GM21528 (cell line): ENCODE results near the gene C2CD2.

Source experiments
- ATAC-seq: cut with Tn5 transposase; IDR thresholded peaks from one replicate; pipeline ENCODE4 v1.9.1; 2021; ENCODE audit warnings: mild to moderate bottlenecking, moderate library complexity; ENCODE audit not compliant: unreplicated experiment, low FRiP score

The C2CD2 gene

GRCh38 chr21:41873005-41873404, 80.8 kb downstream of the C2CD2 start:
- ATAC-seq = no peak

GRCh38 chr21:41871293-41872030, 82.4 kb downstream of the C2CD2 start:
- no peak for ATAC-seq

GRCh38 chr21:41869771-41870170, 84.0 kb downstream of the C2CD2 start:
- no peak for ATAC-seq

GRCh38 chr21:41868062-41868710, 85.6 kb downstream of the C2CD2 start:
- peak; percentile 42 for ATAC-seq

- no peak for ATAC-seq
These were observed 86.5 kb downstream of the C2CD2 start for GRCh38 chr21:41867313-41867712.

GRCh38 chr21:41866274-41866809, 87.5 kb downstream of the C2CD2 start:
- ATAC-seq = no peak

- ATAC-seq = peak; percentile 42
These were observed 88.6 kb downstream of the C2CD2 start for GRCh38 chr21:41865002-41865777.

GRCh38 chr21:41864311-41865001, 89.4 kb downstream of the C2CD2 start:
- no peak for ATAC-seq

- no peak for ATAC-seq
These were observed 90.4 kb downstream of the C2CD2 start for GRCh38 chr21:41863439-41863740.

GRCh38 chr21:41861987-41862386, 91.8 kb downstream of the C2CD2 start:
- no peak for ATAC-seq

GRCh38 chr21:41861255-41861654, 92.6 kb downstream of the C2CD2 start:
- ATAC-seq = no peak

- ATAC-seq = no peak
These were observed 94.4 kb downstream of the C2CD2 start for GRCh38 chr21:41859297-41859980.

GRCh38 chr21:41858466-41859296, 95.1 kb downstream of the C2CD2 start:
- ATAC-seq = no peak

- no peak for ATAC-seq
These were observed 96.0 kb downstream of the C2CD2 start for GRCh38 chr21:41857771-41858300.

GRCh38 chr21:41856572-41856971, 97.2 kb downstream of the C2CD2 start:
- ATAC-seq = no peak

- no peak for ATAC-seq
These were observed 99.3 kb downstream of the C2CD2 start for GRCh38 chr21:41854426-41854995.

GRCh38 chr21:41852929-41853320, 100.9 kb downstream of the C2CD2 start:
- ATAC-seq = no peak

- ATAC-seq = no peak
These were observed 101.5 kb downstream of the C2CD2 start for GRCh38 chr21:41852151-41852928.
